Cardiac muscle cell (in vitro differentiated cells and primary cell): ENCODE data around the gene OLFM2. TPM values are rescaled to one million over a fixed set of nuclear protein-coding genes. Genes with fewer than 3 reads are reported as not detected.

Experiments
- DNase-seq, 2 donors: peaks; one replicate each; pipeline versions ENCODE4 v3.0.0 to v3.0.0-alpha.2; 2010 to 2017; ENCODE audit warnings: low read depth in 1 of 2, low spot score in 1 of 2
- H3K27ac ChIP-seq: fragments of 200-600 bp; sonication (generic); 2 replicates; pipeline ENCODE4 v1.5.1; 2016
- H3K27me3 ChIP-seq: fragments of 200-600 bp; sonication (generic); 2 replicates; pipeline ENCODE4 v1.6.0; 2016; ENCODE audit warnings: control low read depth
- H3K36me3 ChIP-seq: fragments of 200-600 bp; sonication (generic); 2 replicates; pipeline ENCODE4 v1.5.1; 2016; ENCODE audit warnings: control low read depth
- H3K4me1 ChIP-seq: fragments of 200-600 bp; sonication (generic); 2 replicates; pipeline ENCODE4 v1.8.1; 2017; ENCODE audit warnings: low read depth, mild to moderate bottlenecking, mixed run types
- H3K4me3 ChIP-seq: fragments of 200-600 bp; sonication (generic); 2 replicates; pipeline ENCODE4 v1.5.1; 2016; ENCODE audit warnings: mild to moderate bottlenecking
- H3K9me3 ChIP-seq: fragments of 200-600 bp; sonication (generic); 2 replicates; pipeline ENCODE4 v1.5.1; 2017; ENCODE audit warnings: low read depth, mild to moderate bottlenecking, control low read depth
- CTCF ChIP-seq: IDR thresholded peaks from 2 replicates; pipeline ENCODE4 v1.5.1; 2012; ENCODE audit warnings: low read depth, mild to moderate bottlenecking, low read length
- polyA plus RNA-seq: library from polyadenylated mRNA; unstranded; fragments of >200 nt; fragmentation: Nextera tagmentation; extraction: Ambion mirVana; gene quantifications from 2 replicates; pipeline ENCODE4 v1.2.1, GENCODE V29; 2016
- total RNA-seq: library from RNA; depleted of rRNA; stranded (reverse); fragments of >200 nt; gene quantifications from 2 replicates; pipeline ENCODE4 v1.2.3, GENCODE V29; 2016

OLFM2 gene
- total RNA-seq (36.2 and 55.1 TPM in 2 replicates), polyA plus RNA-seq (27.1 and 40.3 TPM in 2 replicates)

DNA sequence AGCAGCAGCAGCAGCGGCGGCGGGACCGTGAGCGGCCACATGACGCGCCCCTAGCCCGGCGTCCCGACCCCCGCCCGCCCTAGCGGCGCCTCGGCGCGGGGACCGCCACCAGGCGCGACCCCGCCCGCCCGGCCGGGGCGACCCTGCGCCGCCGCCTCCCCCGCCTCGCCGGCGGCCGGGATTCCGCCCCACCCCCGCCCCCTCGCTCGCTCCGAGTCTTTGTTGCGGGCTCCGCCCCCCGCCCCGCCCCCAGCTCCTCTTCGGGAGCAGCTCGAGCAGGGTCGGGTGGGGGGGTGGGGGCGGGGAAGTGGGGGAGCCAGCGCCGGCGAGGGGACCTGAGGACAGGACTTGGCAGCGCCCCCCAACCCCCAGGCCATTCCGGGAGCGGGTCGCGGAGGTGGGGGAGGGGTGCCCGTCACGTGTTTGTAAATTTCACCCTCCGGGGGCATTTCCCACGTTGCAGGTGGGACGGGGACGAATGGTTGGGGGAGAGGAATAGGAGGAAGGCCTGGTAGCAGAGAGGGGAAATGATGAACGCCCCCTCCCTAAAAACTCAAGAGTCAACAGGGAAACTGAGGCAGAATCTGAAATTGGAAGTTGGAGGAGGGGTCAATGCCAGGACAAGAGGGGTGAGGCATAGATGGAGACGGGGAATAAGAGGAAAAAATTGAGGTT is at the start of gene OLFM2:
Gene OLFM2 (minus strand): TSS at position 190 of the 675 bp plus-strand sequence. CDS start 149 bp downstream, at position 41.
- DNase-seq: peak in 1 of 2 donors; percentile 55
- Histone ChIP-seq H3K36me3 (no peaks in the 10 kb centered on the region), H3K4me3 (peak within 1 kb of the TSS; percentile 88), H3K4me1 (no peaks in the 10 kb centered on the region), H3K27me3 (peaks cover 12% of the 10 kb centered on the region), H3K27ac (no peak within 1 kb of the TSS), H3K9me3 (no peaks in the 10 kb centered on the region)
- TF ChIP-seq CTCF: no peak

- Histone ChIP-seq H3K27me3 (no peaks in the 10 kb centered on the region), H3K36me3 (no peaks in the 10 kb centered on the region), H3K4me1 (no peaks in the 10 kb centered on the region), H3K4me3 (no peak overlapping the region), H3K9me3 (no peaks in the 10 kb centered on the region), H3K27ac (no peak overlapping the region)
- TF ChIP-seq CTCF: no peak
- no peak for DNase-seq
Observed at GRCh38 chr19:9981406-9982260, 45.3 kb upstream of the OLFM2 start.

DNA sequence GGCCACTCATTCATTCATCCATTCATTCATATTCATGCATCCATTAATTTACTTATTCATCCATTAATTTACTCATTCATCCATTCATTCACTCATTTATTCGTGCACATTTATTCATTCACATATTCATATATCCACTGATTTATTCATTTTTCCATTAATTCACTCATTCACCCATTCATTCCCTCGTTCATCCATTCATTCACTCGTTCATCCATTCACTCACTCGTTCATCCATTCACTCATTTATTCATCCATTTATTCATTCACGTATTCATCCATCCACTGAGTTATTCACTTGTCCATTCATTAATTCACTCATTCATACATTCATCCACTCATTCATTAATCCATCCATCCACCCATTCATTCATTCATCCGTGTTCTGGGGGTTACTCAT is 35.8 kb upstream of the OLFM2 start:
- peaks cover 23% of the 10 kb centered on the region for H3K27me3 ChIP-seq
- DNase-seq: no peak
- no peak overlapping the region for H3K27ac ChIP-seq
- H3K4me1 ChIP-seq: no peaks in the 10 kb centered on the region
- TF ChIP-seq CTCF: no peak
- H3K36me3 ChIP-seq: no peaks in the 10 kb centered on the region
- no peak overlapping the region for H3K4me3 ChIP-seq
- no peaks in the 10 kb centered on the region for H3K9me3 ChIP-seq

GRCh38 chr19:9971166-9971897 is 35.0 kb upstream of the OLFM2 start:
- DNase-seq: no peak
- Histone ChIP-seq H3K4me1 (no peaks in the 10 kb centered on the region), H3K36me3 (no peaks in the 10 kb centered on the region), H3K27ac (no peak overlapping the region), H3K4me3 (no peak overlapping the region), H3K9me3 (no peaks in the 10 kb centered on the region), H3K27me3 (peaks cover 31% of the 10 kb centered on the region)
- TF ChIP-seq CTCF: no peak

DNA sequence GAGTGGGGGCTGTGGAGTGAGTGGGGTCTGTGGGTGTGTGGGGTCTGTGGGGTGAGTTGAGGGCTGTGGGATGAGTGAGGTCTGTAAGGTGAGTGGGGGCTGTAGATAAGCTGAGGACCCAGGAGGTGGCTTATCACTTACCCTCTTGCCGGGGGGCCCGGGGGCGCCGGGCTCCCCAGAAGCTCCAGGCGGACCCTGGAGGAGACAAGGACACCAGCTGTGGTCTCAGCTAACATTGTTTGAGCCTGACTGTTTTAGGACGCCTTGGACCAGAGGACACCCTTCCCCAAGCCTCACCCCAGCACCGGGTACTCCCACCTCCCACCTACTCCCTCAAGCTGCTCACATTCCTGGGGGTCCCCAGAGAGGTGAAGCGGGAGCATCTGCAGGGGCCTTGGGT is 34.2 kb upstream of the OLFM2 start:
- peaks cover 39% of the 10 kb centered on the region for H3K27me3 ChIP-seq
- TF ChIP-seq CTCF: no peak
- no peak for DNase-seq

More for the DNA sequence above, 34.2 kb upstream of the OLFM2 start:
- Histone ChIP-seq H3K9me3 (no peaks in the 10 kb centered on the region), H3K4me3 (no peak overlapping the region), H3K4me1 (no peaks in the 10 kb centered on the region), H3K27ac (no peak overlapping the region), H3K36me3 (no peaks in the 10 kb centered on the region)
